ENCODE measurements around the gene LILRB3. TPM values are rescaled to one million over a fixed set of nuclear protein-coding genes. Genes with fewer than 3 reads are reported as not detected.
"Not testable (repeated sequence)": the region's sequence is repeated elsewhere in the genome, so short reads cannot be mapped to it uniquely, and the experiment has no call there.

The LILRB3 gene
- total RNA-seq, 2 donors from 2014 or later = 0.44 to 4.1 TPM

DNA sequence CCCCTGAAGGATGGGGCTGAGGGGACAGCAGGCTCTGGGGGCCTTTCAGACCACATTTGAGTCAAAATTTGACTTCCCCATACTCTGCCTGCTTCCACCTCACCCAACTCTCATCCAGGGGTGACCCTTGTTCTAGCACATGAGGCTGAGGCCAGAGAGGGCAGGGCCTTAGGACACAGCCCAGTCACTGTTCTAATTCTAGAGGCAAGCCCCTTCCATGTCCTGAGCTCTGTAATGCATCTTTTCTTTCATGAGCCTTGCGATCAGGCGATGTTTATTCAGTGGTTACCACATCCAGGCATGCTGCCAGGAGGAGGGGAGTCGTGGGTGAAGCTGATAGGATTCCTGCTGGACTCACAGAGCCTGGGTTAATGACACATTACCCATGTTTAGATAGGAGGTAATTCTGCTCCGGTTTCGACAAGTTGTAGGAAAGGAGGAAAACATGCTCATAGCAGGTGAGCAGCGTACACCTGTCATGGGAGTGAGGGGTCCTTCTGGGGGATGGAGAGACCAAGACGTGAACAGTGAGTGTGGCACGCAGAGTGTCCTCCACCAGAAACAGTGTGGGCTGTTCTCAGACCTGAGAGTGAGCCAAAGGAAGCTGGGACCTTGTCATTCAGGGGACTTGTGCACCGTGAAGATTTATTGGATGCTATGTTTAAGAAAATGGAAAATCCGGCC is 12.9 kb downstream of the LILRB3 start:
- peak overlapping the region; percentile 72 for H3K27ac ChIP-seq
- no peak overlapping the region for H3K4me3 ChIP-seq
- peak; percentile 97 for DNase-seq
- no peaks in the 10 kb centered on the region for H3K9me3 ChIP-seq
- intact Hi-C loops (cut with DNase I) = no loop called here
- no peaks in the 10 kb centered on the region for H3K27me3 ChIP-seq
- peaks cover 14% of the 10 kb centered on the region for H3K36me3 ChIP-seq
- TF ChIP-seq, protein P1, sequence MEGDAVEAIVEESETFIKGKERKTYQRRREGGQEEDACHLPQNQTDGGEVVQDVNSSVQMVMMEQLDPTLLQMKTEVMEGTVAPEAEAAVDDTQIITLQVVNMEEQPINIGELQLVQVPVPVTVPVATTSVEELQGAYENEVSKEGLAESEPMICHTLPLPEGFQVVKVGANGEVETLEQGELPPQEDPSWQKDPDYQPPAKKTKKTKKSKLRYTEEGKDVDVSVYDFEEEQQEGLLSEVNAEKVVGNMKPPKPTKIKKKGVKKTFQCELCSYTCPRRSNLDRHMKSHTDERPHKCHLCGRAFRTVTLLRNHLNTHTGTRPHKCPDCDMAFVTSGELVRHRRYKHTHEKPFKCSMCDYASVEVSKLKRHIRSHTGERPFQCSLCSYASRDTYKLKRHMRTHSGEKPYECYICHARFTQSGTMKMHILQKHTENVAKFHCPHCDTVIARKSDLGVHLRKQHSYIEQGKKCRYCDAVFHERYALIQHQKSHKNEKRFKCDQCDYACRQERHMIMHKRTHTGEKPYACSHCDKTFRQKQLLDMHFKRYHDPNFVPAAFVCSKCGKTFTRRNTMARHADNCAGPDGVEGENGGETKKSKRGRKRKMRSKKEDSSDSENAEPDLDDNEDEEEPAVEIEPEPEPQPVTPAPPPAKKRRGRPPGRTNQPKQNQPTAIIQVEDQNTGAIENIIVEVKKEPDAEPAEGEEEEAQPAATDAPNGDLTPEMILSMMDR (IDR thresholded peaks at IDR 0.05) = no peak
- peaks cover 23% of the 10 kb centered on the region for H3K4me1 ChIP-seq
- peak overlapping the region; percentile 68 for H3K9ac ChIP-seq (ENCODE audit: low read depth in 2 of 2, low read length in 2 of 2)

DNA sequence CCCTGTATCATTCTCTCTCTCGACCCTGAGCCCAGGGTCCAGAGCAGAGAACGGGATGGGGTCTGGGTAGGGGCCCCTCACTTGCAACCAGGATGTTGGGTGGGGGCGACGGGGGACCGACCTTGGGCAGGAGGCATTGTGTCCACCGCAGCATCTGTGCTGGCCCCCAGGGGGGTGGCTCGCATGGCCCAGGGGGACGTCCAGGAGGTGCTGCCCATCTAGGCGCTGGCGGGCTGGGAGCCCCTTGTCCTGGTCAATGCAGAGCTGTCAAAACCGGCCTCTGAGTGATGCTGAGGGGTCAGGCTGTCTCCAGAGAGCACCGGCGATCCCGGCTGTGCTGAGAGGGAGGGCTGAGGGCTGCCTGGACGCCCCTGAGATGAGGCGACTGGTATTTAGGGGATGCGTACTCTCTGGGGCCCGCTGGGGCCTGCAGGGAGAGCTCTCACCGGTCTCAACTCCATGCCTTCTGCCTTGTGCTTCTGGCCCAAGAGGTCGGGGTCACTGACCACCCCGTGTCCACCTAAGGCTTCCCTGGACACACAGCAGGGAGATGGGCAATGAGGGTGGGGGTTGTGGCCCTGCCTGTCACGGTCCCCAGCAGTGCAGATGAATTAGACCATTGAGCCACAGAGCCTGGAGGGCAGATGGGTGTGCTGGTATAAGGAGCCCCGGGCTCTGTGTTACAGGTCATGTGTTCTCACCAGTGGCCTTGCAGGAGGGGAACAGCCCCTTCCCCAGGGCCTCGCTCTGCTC is 13.6 kb downstream of the LILRB3 start:
- Histone ChIP-seq H3K27ac (peak overlapping the region; percentile 72), H3K27me3 (no peaks in the 10 kb centered on the region), H3K4me3 (no peak overlapping the region), H3K9me3 (no peaks in the 10 kb centered on the region), H3K9ac (ENCODE audit: low read depth in 2 of 2, low read length in 2 of 2) (peak overlapping the region; percentile 68), H3K4me1 (peaks cover 24% of the 10 kb centered on the region), H3K36me3 (peaks cover 15% of the 10 kb centered on the region)
- TF ChIP-seq, protein P1 (IDR thresholded peaks at IDR 0.05) = no peak
- no peak for DNase-seq
- intact Hi-C loops (cut with DNase I) = no loop called here

DNA sequence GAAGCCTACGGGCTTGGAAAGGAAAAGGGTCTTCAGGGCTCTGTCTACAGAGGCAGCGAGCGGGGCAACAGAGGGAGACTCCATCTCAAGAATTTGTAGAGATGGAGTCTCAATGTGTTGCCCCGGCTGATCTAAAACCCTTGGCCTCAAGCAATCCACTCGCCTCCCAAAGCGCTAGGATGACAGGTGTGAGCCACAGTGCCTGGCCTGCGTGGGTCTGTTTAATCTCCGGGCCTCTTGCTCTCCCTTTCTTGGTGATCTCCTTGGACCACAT is 14.1 kb downstream of the LILRB3 start:
- no peak for DNase-seq
- H3K9ac ChIP-seq (ENCODE audit: low read depth in 2 of 2, low read length in 2 of 2) = peak overlapping the region in 1 of 2 donors; percentile 68
- no peaks in the 10 kb centered on the region for H3K9me3 ChIP-seq
- no peak overlapping the region for H3K4me3 ChIP-seq
- peaks cover 24% of the 10 kb centered on the region for H3K4me1 ChIP-seq
- H3K27me3 ChIP-seq = no peaks in the 10 kb centered on the region
- peak overlapping the region; percentile 72 for H3K27ac ChIP-seq
- TF ChIP-seq, protein P1 (IDR thresholded peaks at IDR 0.05) = no peak
- H3K36me3 ChIP-seq = peaks cover 15% of the 10 kb centered on the region
- intact Hi-C loops (cut with DNase I) = no loop called here

DNA sequence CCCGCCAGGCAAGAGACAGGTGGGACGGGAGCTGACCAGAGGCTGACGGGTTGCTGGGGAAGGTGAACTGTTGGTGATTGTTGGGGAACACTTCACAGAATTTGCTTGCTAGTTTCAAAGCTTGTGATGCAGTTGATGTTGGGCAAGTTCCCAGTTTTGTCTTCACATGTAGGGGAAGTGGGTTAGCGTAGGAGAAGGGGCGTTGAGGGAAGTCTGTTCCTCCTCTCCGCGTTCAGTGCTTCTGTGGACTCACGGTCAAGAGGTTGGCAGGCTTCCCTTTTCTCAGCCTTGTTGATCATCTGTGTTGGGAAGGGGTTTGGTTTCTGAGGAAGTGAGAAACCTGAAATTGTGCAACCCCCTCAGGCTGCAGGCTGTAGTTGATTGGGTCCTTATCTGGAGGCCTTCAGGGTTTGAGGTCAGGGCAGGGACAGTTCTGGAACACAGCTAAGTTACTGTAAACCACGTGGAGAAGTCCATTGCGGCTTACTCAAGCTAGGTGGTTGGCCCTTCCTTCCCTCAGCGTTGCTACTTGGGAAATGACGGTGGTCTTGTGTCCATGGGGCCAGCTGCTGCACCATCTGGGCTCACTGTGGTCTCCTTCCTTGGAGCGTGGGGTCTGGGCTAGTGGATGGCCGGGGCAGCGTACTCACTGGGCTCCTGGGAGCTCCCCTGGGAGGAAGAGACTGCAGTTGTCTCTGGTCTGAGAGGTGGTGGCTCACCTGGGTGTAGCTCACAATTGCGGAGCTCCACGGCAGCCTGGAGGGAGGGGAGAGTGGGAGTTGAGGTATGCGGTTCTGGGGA is 14.6 kb downstream of the LILRB3 start:
- Histone ChIP-seq H3K9ac (ENCODE audit: low read depth in 2 of 2, low read length in 2 of 2) (peak overlapping the region; percentile 24 to 68), H3K27ac (peak overlapping the region; percentile 72), H3K36me3 (peaks cover 15% of the 10 kb centered on the region), H3K9me3 (no peaks in the 10 kb centered on the region), H3K4me3 (no peak overlapping the region), H3K27me3 (no peaks in the 10 kb centered on the region), H3K4me1 (peaks cover 26% of the 10 kb centered on the region)
- TF ChIP-seq, protein P1 (IDR thresholded peaks at IDR 0.05) = no peak
- intact Hi-C loops (cut with DNase I) = no loop called here
- DNase-seq = peak; percentile 56

DNA sequence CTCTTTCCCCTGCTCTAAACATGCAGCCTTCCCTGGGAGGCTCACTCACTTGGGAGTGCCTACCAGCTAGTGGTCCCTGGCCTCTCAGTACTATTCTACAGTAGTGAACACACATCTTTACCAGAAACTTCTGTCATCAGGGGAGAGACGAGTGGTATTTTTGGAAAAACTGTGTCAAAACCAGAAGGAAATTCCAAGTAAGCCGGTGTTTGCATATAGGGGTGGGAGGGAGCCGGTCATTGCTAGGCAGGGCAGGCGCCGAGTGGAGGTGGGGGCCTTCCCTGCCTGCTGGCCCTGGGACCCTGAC is 15.2 kb downstream of the LILRB3 start:
- Histone ChIP-seq H3K9me3 (no peaks in the 10 kb centered on the region), H3K27ac (peak overlapping the region; percentile 56), H3K27me3 (no peaks in the 10 kb centered on the region), H3K4me1 (peaks cover 31% of the 10 kb centered on the region), H3K9ac (ENCODE audit: low read depth in 2 of 2, low read length in 2 of 2) (peak overlapping the region; percentile 40 to 68), H3K4me3 (no peak overlapping the region), H3K36me3 (peaks cover 15% of the 10 kb centered on the region)
- TF ChIP-seq, protein P1 (IDR thresholded peaks at IDR 0.05) = no peak
- intact Hi-C loops (cut with DNase I) = no loop called here
- no peak for DNase-seq

DNA sequence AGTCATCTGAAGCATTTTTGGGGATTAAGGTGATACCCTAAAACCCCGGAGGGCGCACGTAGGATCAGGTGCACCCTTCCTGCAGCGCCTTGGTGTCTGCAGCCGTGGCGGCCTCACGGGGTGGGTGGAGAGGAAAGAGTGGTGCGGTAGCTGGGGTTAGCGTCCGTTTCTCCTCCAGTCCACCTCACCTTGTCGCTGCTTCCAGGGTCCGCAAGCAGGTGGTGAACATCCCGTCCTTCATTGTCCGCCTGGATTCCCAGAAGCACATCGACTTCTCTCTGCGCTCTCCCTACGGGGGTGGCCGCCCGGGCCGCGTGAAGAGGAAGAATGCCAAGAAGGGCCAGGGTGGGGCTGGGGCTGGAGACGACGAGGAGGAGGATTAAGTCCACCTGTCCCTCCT is 15.6 kb downstream of the LILRB3 start:
- H3K4me3 ChIP-seq; H3K27me3 ChIP-seq; H3K9me3 ChIP-seq; DNase-seq; intact Hi-C loops (cut with DNase I): not testable (repeated sequence)
- Histone ChIP-seq H3K4me1 (peaks cover 35% of the 10 kb centered on the region), H3K27ac (peak overlapping the region; percentile 56), H3K36me3 (peaks cover 18% of the 10 kb centered on the region), H3K9ac (ENCODE audit: low read depth in 2 of 2, low read length in 2 of 2) (peak overlapping the region in 1 of 2 donors; percentile 40)

Measured in colonic mucosa (tissue), 4 donors.